Neutrophil (primary cell): ENCODE results near the gene SLC6A9.

ENCODE experiments used
- H3K27ac ChIP-seq: fragments of 200-600 bp; sonication (generic); 2 replicates; pipeline ENCODE4 v1.5.1; 2016; ENCODE audit warnings: mild to moderate bottlenecking, moderate library complexity
- H3K27me3 ChIP-seq: fragments of 200-600 bp; sonication (generic); 2 replicates; pipeline ENCODE4 v1.6.0; 2016; ENCODE audit warnings: mild to moderate bottlenecking
- H3K36me3 ChIP-seq: fragments of 200-600 bp; sonication (generic); 2 replicates; pipeline ENCODE4 v1.5.1; 2017
- H3K4me1 ChIP-seq, 2 experiments: fragments of 200-600 bp in 1 of 2; sonication (generic) in 1 of 2; 1 replicate in 1 of 2; 2 replicates in 1 of 2; pipeline versions ENCODE4 v1.5.1 to v1.6.1; 2013 to 2016; ENCODE audit warnings: low read depth in 1 of 2, low read length in 1 of 2, mild to moderate bottlenecking in 1 of 2, moderate library complexity in 1 of 2; ENCODE audit not compliant: control insufficient read depth in 1 of 2, insufficient read depth in 1 of 2
- H3K4me3 ChIP-seq, 2 experiments: fragments of 200-600 bp in 1 of 2; sonication (generic) in 1 of 2; 1 replicate in 1 of 2; 2 replicates in 1 of 2; pipeline ENCODE4 v1.5.1; 2013 to 2016; ENCODE audit warnings: low read depth in 1 of 2, low read length in 1 of 2, mild to moderate bottlenecking in 1 of 2, moderate library complexity in 1 of 2
- H3K9me3 ChIP-seq: fragments of 200-600 bp; sonication (generic); 2 replicates; pipeline ENCODE4 v1.5.1; 2016
- CTCF ChIP-seq: fragments of 200-600 bp; sonication (generic); IDR thresholded peaks from 2 replicates; pipeline ENCODE4 v1.5.1; 2016; ENCODE audit warnings: antibody characterized with exemption

SLC6A9 gene

DNA sequence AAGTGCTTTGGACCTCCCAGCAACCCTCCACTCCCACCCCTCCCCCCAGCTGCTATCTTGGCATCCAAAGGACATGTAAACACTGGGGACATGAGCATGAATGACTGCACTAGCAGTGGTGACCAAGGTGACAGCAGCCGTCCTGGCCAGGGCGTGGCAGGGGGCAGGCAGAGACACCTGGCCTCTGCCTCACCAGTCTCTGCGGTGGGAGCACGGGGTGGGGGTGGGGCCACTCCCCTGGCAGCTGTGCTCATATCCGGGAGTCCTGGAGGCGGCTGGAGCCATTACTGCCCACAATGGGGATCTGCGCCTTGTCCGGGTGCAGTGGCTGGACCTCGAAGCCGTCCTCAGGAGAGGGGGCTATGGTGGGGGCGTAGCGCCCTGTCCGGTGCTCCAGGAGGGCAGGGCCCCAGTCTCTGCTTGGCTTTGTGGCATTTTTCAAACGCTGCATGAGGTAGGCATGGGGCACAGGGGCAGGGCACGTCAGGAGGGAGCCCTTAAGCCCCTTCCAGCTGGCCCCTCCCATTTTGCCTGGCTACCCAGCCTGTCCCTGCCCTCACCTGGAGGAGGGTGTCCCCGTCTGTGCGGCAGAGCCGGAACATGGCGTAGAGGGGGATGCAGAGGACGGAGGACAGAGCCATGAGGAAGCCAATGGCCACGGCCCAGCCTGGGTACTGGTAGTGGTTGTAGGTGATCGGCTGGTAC, 33.8 kb downstream of the SLC6A9 start:
- Histone ChIP-seq H3K36me3 (no peaks in the 10 kb centered on the region), H3K4me1 (peaks cover under 1% of the 10 kb centered on the region in 2 experiments), H3K27me3 (no peaks in the 10 kb centered on the region)

DNA sequence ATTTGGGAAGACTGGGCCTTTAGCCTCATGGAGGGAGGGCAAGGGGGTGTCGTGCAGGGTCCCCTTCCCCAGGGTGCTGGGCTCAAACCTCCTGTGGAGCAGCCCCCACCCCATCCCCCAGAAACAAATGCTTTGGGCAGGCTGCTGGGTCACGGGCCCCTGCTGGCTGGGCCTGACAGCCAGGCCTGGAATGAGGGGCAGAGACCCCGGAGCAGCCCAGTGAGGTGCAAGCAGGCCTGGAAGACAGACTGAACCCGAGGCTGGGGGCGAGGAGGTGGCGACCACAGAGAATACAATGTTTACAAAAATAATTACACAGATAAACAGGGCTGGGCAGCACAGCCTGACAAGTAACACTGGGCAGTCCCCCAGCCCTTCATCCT, 34.5 kb downstream of the SLC6A9 start:
- peaks cover 8% of the 10 kb centered on the region in 2 experiments for H3K4me1 ChIP-seq
- H3K4me3 ChIP-seq = no peak overlapping the region
- H3K27ac ChIP-seq = no peak overlapping the region
- no peak for TF ChIP-seq CTCF
- no peaks in the 10 kb centered on the region for H3K27me3 ChIP-seq
- no peaks in the 10 kb centered on the region for H3K9me3 ChIP-seq
- H3K36me3 ChIP-seq = no peaks in the 10 kb centered on the region

More for the DNA sequence above, 33.8 kb downstream of the SLC6A9 start:
- Histone ChIP-seq H3K4me3 (no peak overlapping the region), H3K9me3 (no peaks in the 10 kb centered on the region), H3K27ac (no peak overlapping the region)
- TF ChIP-seq CTCF = no peak

- no peaks in the 10 kb centered on the region for H3K9me3 ChIP-seq
- H3K4me3 ChIP-seq = no peak overlapping the region
- peaks cover 9 to 10% of the 10 kb centered on the region in 2 experiments for H3K4me1 ChIP-seq
- TF ChIP-seq CTCF = no peak
- H3K27me3 ChIP-seq = no peaks in the 10 kb centered on the region
- H3K27ac ChIP-seq = no peak overlapping the region
- H3K36me3 ChIP-seq = no peaks in the 10 kb centered on the region
Observed at GRCh38 chr1:43995984-43996732, 35.1 kb downstream of the SLC6A9 start.

GRCh38 chr1:43994794-43995790, 36.2 kb downstream of the SLC6A9 start:
- no peaks in the 10 kb centered on the region for H3K36me3 ChIP-seq
- H3K4me1 ChIP-seq = peaks cover 16 to 17% of the 10 kb centered on the region in 2 experiments
- H3K9me3 ChIP-seq = no peaks in the 10 kb centered on the region
- no peaks in the 10 kb centered on the region for H3K27me3 ChIP-seq
- no peak for TF ChIP-seq CTCF
- no peak overlapping the region for H3K27ac ChIP-seq
- H3K4me3 ChIP-seq = no peak overlapping the region

DNA sequence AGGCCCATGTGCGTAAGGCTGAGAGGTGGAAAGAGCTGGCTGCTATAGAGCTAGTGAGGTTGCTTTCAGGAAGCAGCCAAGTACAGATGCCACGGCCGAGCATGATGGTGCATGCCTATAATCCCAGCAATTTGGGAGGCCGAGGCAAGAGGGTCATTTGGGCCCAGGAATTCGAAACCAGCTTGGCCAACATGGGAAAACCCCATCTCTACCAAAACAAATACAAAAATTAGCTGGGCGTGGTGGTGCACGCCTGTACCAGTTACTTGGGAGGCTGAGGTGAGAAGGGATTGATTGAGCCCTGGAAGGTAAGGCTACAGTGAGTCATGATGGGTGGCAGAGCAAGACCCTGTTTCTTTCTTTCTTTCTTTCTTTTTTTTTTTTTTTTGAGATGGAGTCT, 37.2 kb downstream of the SLC6A9 start:
- H3K4me1 ChIP-seq = peaks cover 16 to 17% of the 10 kb centered on the region in 2 experiments
- TF ChIP-seq CTCF = no peak
- no peaks in the 10 kb centered on the region for H3K27me3 ChIP-seq
- no peaks in the 10 kb centered on the region for H3K9me3 ChIP-seq
- no peaks in the 10 kb centered on the region for H3K36me3 ChIP-seq
- H3K27ac ChIP-seq = no peak overlapping the region
- no peak overlapping the region for H3K4me3 ChIP-seq
